Measurements from ENCODE around the gene ASS1.

The ASS1 gene

DNA sequence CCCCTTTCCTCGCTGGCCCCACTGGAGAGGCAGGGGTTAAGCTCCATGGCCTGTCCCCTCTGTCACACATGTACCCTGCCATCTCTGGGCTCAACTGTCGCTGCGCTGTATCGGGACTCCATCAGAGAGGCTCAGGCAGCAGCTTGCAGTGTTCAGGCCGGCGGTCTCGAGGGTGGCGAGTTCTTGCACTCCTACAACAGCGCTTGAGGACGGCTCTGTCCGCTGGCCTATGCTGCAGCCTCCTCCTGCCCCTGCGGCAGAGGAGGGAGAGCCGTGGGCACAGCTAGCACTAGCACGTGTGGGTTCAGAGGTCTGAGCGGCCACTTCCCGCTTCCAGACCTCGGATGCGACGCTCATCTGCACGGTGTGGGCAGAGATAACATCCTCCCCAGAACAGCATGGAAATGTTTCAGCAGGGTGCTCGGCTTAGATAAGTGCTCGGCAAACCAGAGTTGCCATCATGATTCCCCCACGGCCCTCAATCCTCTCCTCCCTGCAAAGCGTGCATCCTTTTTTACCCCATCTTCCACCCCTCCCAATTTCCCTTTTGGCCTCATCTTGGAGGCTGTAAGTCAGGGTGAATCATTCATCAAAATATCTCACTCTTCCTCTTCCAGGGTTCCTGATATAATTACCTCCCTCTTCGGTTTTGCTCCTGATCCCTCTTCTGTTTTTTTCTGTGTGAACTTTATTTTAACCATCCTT, 92.7 kb downstream of the ASS1 start:
- DNase-seq = no peak

- no peak for DNase-seq
Measured at GRCh38 chr9:130539420-130540223, 94.9 kb downstream of the ASS1 start.

- DNase-seq = no peak
Measured at GRCh38 chr9:130541533-130541932, 96.8 kb downstream of the ASS1 start.

DNA sequence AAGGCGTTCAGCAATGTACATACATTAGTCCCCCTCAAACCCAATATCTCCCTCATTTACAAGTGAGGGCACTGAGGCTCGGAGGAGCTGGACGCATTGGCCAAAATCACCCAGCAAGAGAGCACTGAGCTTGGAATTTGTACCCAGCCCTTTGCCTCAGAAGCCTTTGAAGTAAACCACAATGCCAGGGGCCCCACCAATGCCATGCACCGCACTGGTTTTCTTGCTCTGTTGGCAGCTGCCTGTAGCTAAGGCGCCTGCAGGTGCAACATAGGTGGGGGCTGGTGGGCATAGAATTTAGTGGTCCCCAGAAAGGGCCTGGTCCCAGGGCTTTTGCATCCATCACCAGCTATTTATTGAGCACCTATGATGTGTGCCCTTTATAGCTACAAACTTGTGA, 97.3 kb downstream of the ASS1 start:
- no peak for DNase-seq

GRCh38 chr9:130542457-130543228, 97.9 kb downstream of the ASS1 start:
- DNase-seq = peak; percentile 4

DNA sequence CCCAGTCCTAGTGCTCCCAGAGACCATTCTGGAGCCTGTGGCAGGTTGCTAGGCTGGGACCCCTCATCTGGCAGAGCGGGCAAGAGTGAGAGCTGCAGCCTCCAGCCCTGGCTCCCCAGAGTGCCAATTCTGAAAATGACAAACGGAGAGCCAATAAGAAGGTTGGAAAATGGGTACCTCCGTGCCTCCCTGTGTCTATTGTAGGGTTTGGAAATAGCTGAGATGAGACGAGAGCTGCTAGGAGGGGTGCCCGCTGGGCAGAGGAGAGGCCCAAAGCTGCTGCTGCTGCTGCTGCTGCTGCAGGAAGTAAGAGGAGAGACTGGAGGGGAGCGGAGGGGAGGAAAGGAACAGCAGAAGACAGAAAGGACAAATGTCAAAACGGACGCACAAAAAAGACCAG, 98.6 kb downstream of the ASS1 start:
- DNase-seq = no peak

DNA sequence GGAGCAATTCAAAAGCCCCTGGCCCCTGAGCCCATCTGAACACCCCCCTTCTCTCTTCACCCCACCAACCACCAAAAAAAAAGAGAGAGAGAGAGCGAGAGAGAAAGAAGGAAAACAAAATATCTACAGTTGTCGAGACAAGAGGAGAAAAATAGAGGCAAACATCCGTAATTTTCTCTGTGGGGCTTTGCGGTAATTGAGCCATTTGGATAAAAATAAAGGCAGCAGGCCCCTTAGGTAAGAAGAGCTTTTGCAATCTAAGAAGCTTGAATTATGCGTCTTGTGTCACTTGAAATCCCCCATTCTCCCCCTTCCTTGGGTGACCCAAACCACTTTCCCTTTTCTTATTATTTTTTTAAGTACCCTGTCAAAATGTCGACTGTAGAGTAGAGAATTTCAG, 99.1 kb downstream of the ASS1 start:
- no peak for DNase-seq

DNA sequence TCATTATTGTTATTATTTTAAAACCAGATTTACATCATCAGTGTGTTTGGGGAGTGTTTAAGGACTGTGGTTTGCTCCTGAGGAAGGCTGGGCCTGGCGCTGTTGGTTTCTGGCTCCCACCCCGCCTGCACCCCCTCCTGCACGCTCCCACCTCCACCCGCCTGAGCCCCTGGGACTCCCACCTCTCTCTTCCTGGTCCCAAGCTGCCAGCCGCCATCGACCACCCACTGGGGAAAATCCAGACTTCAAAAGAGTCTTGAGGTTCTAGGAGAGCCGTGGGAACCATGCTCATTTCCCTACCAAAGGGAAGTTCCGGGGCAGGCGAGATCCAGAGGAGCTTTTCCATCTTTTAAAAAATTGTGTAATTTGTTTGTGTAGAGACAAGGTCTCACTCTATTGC, 99.6 kb downstream of the ASS1 start:
- no peak for DNase-seq

DNA sequence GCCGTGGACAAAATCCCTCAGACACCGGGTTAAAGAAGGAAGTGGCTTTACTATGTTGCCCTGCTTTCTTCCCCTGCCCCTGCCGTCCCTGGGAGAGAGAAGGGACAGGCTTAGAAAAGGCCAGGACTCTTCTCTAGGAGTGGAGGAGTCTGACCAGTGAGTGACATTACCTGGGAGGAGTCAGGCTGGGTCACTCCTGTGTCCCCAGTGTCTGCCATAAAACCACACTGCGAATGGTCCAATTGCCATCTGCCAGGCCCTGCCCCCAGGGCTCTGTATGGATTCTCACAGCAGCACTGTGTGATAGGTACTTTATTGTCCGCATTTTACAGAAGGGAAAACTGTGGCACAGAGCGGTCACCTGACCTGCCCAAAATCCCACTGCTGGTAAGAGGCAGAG, 103.3 kb downstream of the ASS1 start:
- no peak for DNase-seq

GRCh38 chr9:130549093-130549735, 104.5 kb downstream of the ASS1 start:
- DNase-seq = no peak

Measured in GOT3 (cell line).